K562 (cell line): ENCODE data around the gene OR2AT4. TPM values are rescaled to one million over a fixed set of nuclear protein-coding genes. Genes with fewer than 3 reads are reported as not detected.

Experiments used
- ATAC-seq: fragments of 200-7000 bp; cut with Tn5 transposase; 3 replicates; pipeline ENCODE4 v1.9.1; 2020; ENCODE audit warnings: moderate library complexity
- BruUV-seq: library from RNA; stranded (reverse); fragments of 400-500 nt; replicated peaks from 2 replicates; lab custom pipeline; 2021; lab: Mats Ljungman, UMichigan
- CTCF ChIA-PET: fragments of 300-600 bp; formaldehyde crosslinking; extraction: SDS; loops from one replicate; lab custom pipeline; 2021; ENCODE audit warnings: low intra/inter-chr PET ratio; lab: Yijun Ruan, JAX
- POLR2A ChIA-PET: fragments of 300-600, 350-650 bp; sonication (Branson Sonifier 250); formaldehyde crosslinking; extraction: SDS; loops from one replicate; lab custom pipeline; 2021; ENCODE audit warnings: antibody characterized with exemption, inconsistent platforms; lab: Yijun Ruan, JAX
- DNase-seq, 4 experiments: peaks; one replicate each; pipeline versions ENCODE4 v3.0.0 to v3.0.0-alpha.2; 2011 to 2018; ENCODE audit warnings: low spot score in 3 of 4, mixed read lengths in 3 of 4; ENCODE audit errors: extremely low read depth in 1 of 4
- FAIRE-seq: peaks from 2 replicates; lab custom pipeline; 2011; peaks lifted over from hg19 to GRCh38; lab: Jason Lieb, UNC
- H2AFZ ChIP-seq: 2 replicates; pipeline ENCODE4 v1.6.0; 2011; ENCODE audit warnings: low read depth, low read length, control low read depth, inconsistent platforms
- H3K27ac ChIP-seq: fragments of 200-600 bp; 3 replicates; pipeline ENCODE4 v1.8.0; 2011; ENCODE audit warnings: low read depth, mild to moderate bottlenecking, control low read depth, inconsistent platforms, low read length, moderate library complexity, mixed read lengths; ENCODE audit errors: extremely low read depth
- H3K27me3 ChIP-seq, 2 experiments: fragments of 300-600 bp in 1 of 2; 2 replicates in 1 of 2; 3 replicates in 1 of 2; pipeline versions ENCODE4 v1.6.0 to v1.8.0; 2011; ENCODE audit warnings: inconsistent platforms in 2 of 2, low read length in 2 of 2, mild to moderate bottlenecking in 1 of 2, mixed read lengths in 1 of 2, moderate library complexity in 1 of 2; ENCODE audit not compliant: control insufficient read depth in 2 of 2, insufficient read depth in 2 of 2
- H3K36me3 ChIP-seq: fragments of 300-600 bp; 3 replicates; pipeline ENCODE4 v1.8.0; 2011; ENCODE audit warnings: mild to moderate bottlenecking, low read length, inconsistent platforms; ENCODE audit not compliant: control insufficient read depth, insufficient read depth
- H3K4me1 ChIP-seq, 2 experiments: fragments of 200-600 bp in 1 of 2; replicated peaks in 1 of 2; 2 replicates in 1 of 2; 3 replicates in 1 of 2; pipeline versions ENCODE4 v1.5.1 to v1.8.0; 2011; ENCODE audit warnings: inconsistent platforms in 2 of 2, low read length in 2 of 2, mild to moderate bottlenecking in 1 of 2, mixed read lengths in 1 of 2, moderate library complexity in 1 of 2; ENCODE audit not compliant: control insufficient read depth in 2 of 2, insufficient read depth in 2 of 2
- H3K4me2 ChIP-seq: 2 replicates; pipeline ENCODE4 v1.6.1; 2011; ENCODE audit warnings: low read length, control low read depth, inconsistent platforms, mixed read lengths; ENCODE audit not compliant: insufficient read depth
- H3K4me3 ChIP-seq: fragments of 200-600 bp; sonication (generic), shearing (Covaris generic); 2 replicates; pipeline ENCODE4 v1.5.1; 2016; ENCODE audit warnings: control low read depth, inconsistent platforms
- H3K79me2 ChIP-seq: fragments of 200-600 bp; 3 replicates; pipeline ENCODE4 v1.8.0; 2011; ENCODE audit warnings: low read length, inconsistent platforms; ENCODE audit not compliant: control insufficient read depth, insufficient read depth
- H3K9ac ChIP-seq, 2 experiments: 2 replicates each; pipeline versions ENCODE4 v1.6.0 to v1.6.1; 2011; ENCODE audit warnings: low read depth in 2 of 2, low read length in 2 of 2, control low read depth in 1 of 2, inconsistent platforms in 1 of 2, mild to moderate bottlenecking in 1 of 2, mixed read lengths in 1 of 2; ENCODE audit not compliant: insufficient read depth in 1 of 2
- H3K9me1 ChIP-seq: one replicate; pipeline ENCODE4 v1.6.0; 2011; ENCODE audit warnings: inconsistent platforms, mild to moderate bottlenecking, low read length, moderate library complexity; ENCODE audit not compliant: control insufficient read depth, insufficient read depth
- H3K9me3 ChIP-seq: replicated peaks from 2 replicates; pipeline ENCODE4 v1.5.1; 2011; ENCODE audit warnings: low read depth, low read length, inconsistent platforms; ENCODE audit not compliant: control insufficient read depth, insufficient read depth
- H4K20me1 ChIP-seq: replicated peaks from 2 replicates; pipeline ENCODE4 v1.6.1; 2011; ENCODE audit warnings: low read length, inconsistent platforms, mixed read lengths; ENCODE audit not compliant: control insufficient read depth, insufficient read depth
- ARID1B ChIP-seq: fragments of 450-650 bp; IDR thresholded peaks from 2 replicates; pipeline ENCODE4 v1.6.1; 2016; ENCODE audit warnings: antibody characterized with exemption, mild to moderate bottlenecking, inconsistent platforms
- CBX3 ChIP-seq, 2 experiments: IDR thresholded peaks; 1 replicate in 1 of 2; 2 replicates in 1 of 2; pipeline ENCODE4 v1.6.1; 2012; ENCODE audit warnings: inconsistent platforms in 2 of 2, low read length in 2 of 2, borderline replicate concordance in 1 of 2, control low read depth in 1 of 2
- CBX5 ChIP-seq: IDR thresholded peaks from 2 replicates; pipeline ENCODE4 v1.6.1; 2014; ENCODE audit warnings: low read depth, borderline replicate concordance
- CREBBP ChIP-seq: IDR thresholded peaks from one replicate; pipeline ENCODE4 v1.6.1; 2012; ENCODE audit warnings: low read depth, mild to moderate bottlenecking, control low read depth, inconsistent platforms, low read length
- CTBP1 ChIP-seq: fragments of 450-650 bp; IDR thresholded peaks from 2 replicates; pipeline ENCODE4 v1.6.1; 2016; ENCODE audit warnings: borderline replicate concordance
- E2F1 ChIP-seq: sonication (generic); formaldehyde crosslinking; IDR thresholded peaks from 2 replicates; pipeline ENCODE4 v1.8.1; 2023; ENCODE audit warnings: mild to moderate bottlenecking, missing genetic modification reagents, moderate library complexity
- GABPB1 ChIP-seq: sonication (generic); formaldehyde crosslinking; IDR thresholded peaks from 2 replicates; pipeline ENCODE4 v1.8.0; 2022; ENCODE audit warnings: mild to moderate bottlenecking, missing genetic modification reagents
- GATAD2B ChIP-seq: fragments of 450-650 bp; IDR thresholded peaks from 2 replicates; pipeline ENCODE4 v1.6.1; 2017; ENCODE audit warnings: mild to moderate bottlenecking, borderline replicate concordance
- HDAC6 ChIP-seq: IDR thresholded peaks from 2 replicates; pipeline ENCODE4 v1.6.1; 2012; ENCODE audit warnings: low read depth, mild to moderate bottlenecking, control low read depth, inconsistent platforms, low read length, moderate library complexity
- KDM2B ChIP-seq: fragments of 250-450 bp; sonication (Bioruptor Pico); IDR thresholded peaks from 2 replicates; pipeline ENCODE4 v1.8.0; 2021; ENCODE audit warnings: mild to moderate bottlenecking, moderate library complexity
- LCOR ChIP-seq: sonication (generic); formaldehyde crosslinking; IDR thresholded peaks from 2 replicates; pipeline ENCODE4 v1.8.0; 2022; ENCODE audit warnings: mild to moderate bottlenecking, missing genetic modification reagents
- MEIS2 ChIP-seq: fragments of 450-650 bp; IDR thresholded peaks from 2 replicates; pipeline ENCODE4 v1.6.1; 2014; ENCODE audit warnings: mild to moderate bottlenecking; ENCODE audit not compliant: partially characterized antibody
- MTF1 ChIP-seq: fragments of 250-450 bp; sonication (Bioruptor Pico); IDR thresholded peaks from 2 replicates; pipeline ENCODE4 v1.9.0; 2021; ENCODE audit warnings: moderate library complexity, mild to moderate bottlenecking, inconsistent platforms, borderline replicate concordance
- NCOA6 ChIP-seq: fragments of 450-650 bp; IDR thresholded peaks from 2 replicates; pipeline ENCODE4 v1.6.1; 2017; ENCODE audit warnings: mild to moderate bottlenecking
- POLR2AphosphoS2 ChIP-seq: IDR thresholded peaks from 2 replicates; pipeline ENCODE4 v1.6.1; 2012; ENCODE audit warnings: low read length, improper control_type of control experiment
- SLC30A9 ChIP-seq: fragments of 250-450 bp; sonication (Bioruptor Pico); IDR thresholded peaks from 2 replicates; pipeline ENCODE4 v1.8.0; 2022; ENCODE audit warnings: mild to moderate bottlenecking, moderate library complexity
- TCF3 ChIP-seq: sonication (generic); formaldehyde crosslinking; IDR thresholded peaks from 2 replicates; pipeline ENCODE4 v1.4.0; 2020; ENCODE audit warnings: mild to moderate bottlenecking, missing genetic modification reagents
- TRIM24 ChIP-seq, 2 experiments: fragments of 450-650 bp; IDR thresholded peaks; 2 replicates each; pipeline ENCODE4 v1.6.1; 2016
- TRIM28 ChIP-seq: fragments of 450-650 bp; IDR thresholded peaks from 2 replicates; pipeline ENCODE4 v1.6.1; 2017
- ZBTB26 ChIP-seq: fragments of 450-650 bp; formaldehyde crosslinking; IDR thresholded peaks from 2 replicates; pipeline ENCODE4 v1.4.0; 2022; ENCODE audit warnings: missing genetic modification characterization
- ZBTB9 ChIP-seq: fragments of 450-650 bp; formaldehyde crosslinking; IDR thresholded peaks from 2 replicates; pipeline ENCODE4 v1.4.0; 2020; ENCODE audit warnings: mild to moderate bottlenecking, moderate library complexity
- ZNF212 ChIP-seq: fragments of 450-650 bp; formaldehyde crosslinking; IDR thresholded peaks from 2 replicates; pipeline ENCODE4 v1.4.0; 2020; ENCODE audit warnings: mild to moderate bottlenecking
- WGBS: fragments of 100-300 bp; shearing (Covaris generic); methylation state at CpG from one replicate; pipeline ENCODE4 v1.1.6; 2016; ENCODE audit warnings: low coverage, mixed read lengths; ENCODE audit not compliant: insufficient coverage; ENCODE audit errors: missing lambda C conversion rate; 5-methylcytosine and 5-hydroxymethylcytosine counted together
- in situ Hi-C: fragments of 300-500 bp; cut with MboI; formaldehyde crosslinking; loops from 4 replicates; pipeline ENCODE4 v1.15.0; 2018; ENCODE audit warnings: inconsistent platforms, mixed read lengths
- intact Hi-C: fragments of 100-400 bp; cut with micrococcal nuclease; formaldehyde crosslinking; loops from 2 replicates; pipeline ENCODE4 v1.14.2; 2022
- polyA plus RNA-seq, 8 experiments: library from polyadenylated mRNA; depleted of rRNA in 4 of 8; stranded (reverse) in 5 of 8; unstranded in 3 of 8; fragments of >200 nt; fragmentation: Nextera tagmentation in 2 of 8; fragmentation: Illumina TruSeq in 1 of 8; extraction: Ambion mirVana in 2 of 8; extraction: Trizol in 1 of 8; gene quantifications; 2 replicates each; pipeline versions ENCODE4 v1.2.1 to v1.2.3, GENCODE V29; 2011 to 2014; ENCODE audit warnings: inconsistent platforms in 1 of 8, missing spikeins in 1 of 8
- total RNA-seq, 7 experiments: library from RNA; depleted of rRNA in 6 of 7; stranded (reverse); fragments of >200 nt in 6 of 7; fragmentation: Illumina TruSeq in 2 of 7; extraction: Trizol in 2 of 7; gene quantifications; 2 replicates each; pipeline versions ENCODE4 v1.2.1 to v1.2.3, GENCODE V29; 2011 to 2021; ENCODE audit warnings: low replicate concordance in 1 of 7

OR2AT4 gene
- total and polyA plus RNA-seq, 9 of the 15 experiments (the other 6 are each of a cell fraction or from before 2014, with no cell fraction given), result 0.86 to 3.1 (median 2.0) TPM

GRCh38 chr11:75118577-75118976 lies 21.9 kb upstream of the OR2AT4 start (continued):
- TF ChIP-seq ZBTB26 (CRISPR knock-in tag), result no peak
- no peak for TF ChIP-seq SLC30A9 (CRISPR knock-in tag)
- 0 out of 2 replicates have a peak, but pooled peaks have one; percentile 43 for TF ChIP-seq CBX5
- no peak for TF ChIP-seq MTF1 (CRISPR knock-in tag)
- TF ChIP-seq CREBBP, result no peak
- peak; percentile 86; the same call in 1 of the 2 replicates for TF ChIP-seq TRIM28
- TF ChIP-seq TRIM24 (IDR thresholded peaks at IDR 0.05), result 0 out of 4 replicates have a peak, but pooled peaks of 1 of the 2 experiments have one; percentile 40
- peak in 1 of 2 experiments; percentile 93; a peak in 2 of 3 replicates for TF ChIP-seq CBX3 (IDR thresholded peaks at IDR 0.05; ENCODE audit: borderline replicate concordance in 1 of 2, low read length in 2 of 2)
- TF ChIP-seq LCOR, result no peak
- TF ChIP-seq MEIS2, result no peak

GRCh38 chr11:75114465-75114864 lies 17.8 kb upstream of the OR2AT4 start:
- H3K4me2 ChIP-seq, result no peak overlapping the region
- H3K4me1 ChIP-seq, result no peaks in the 10 kb centered on the region
- no peak for DNase-seq
- BruUV-seq, result no TSS peak
- ChIA-PET POLR2A (no interaction called here), CTCF (no interaction called here)
- in situ Hi-C loops, result no loop called here
- 45% methylated on average over 2 of the region's 2 CpGs for WGBS
- no peaks in the 10 kb centered on the region for H3K9me1 ChIP-seq
- FAIRE-seq, result no peak
- H4K20me1 ChIP-seq, result no peaks in the 10 kb centered on the region
- H3K36me3 ChIP-seq, result peaks cover 4% of the 10 kb centered on the region; the same call in 2 of the 3 replicates
- H3K79me2 ChIP-seq, result no peaks in the 10 kb centered on the region; the same call in 2 of the 3 replicates
- ATAC-seq, result no peak
- H2AFZ ChIP-seq, result no peak overlapping the region
- no peak overlapping the region for H3K27ac ChIP-seq
- no peak overlapping the region for H3K4me3 ChIP-seq
- H3K9ac ChIP-seq, result no peak overlapping the region
- H3K9me3 ChIP-seq, result peaks cover 22% of the 10 kb centered on the region
- no peaks in the 10 kb centered on the region for H3K27me3 ChIP-seq
- intact Hi-C loops, result no loop called here
- TF ChIP-seq ARID1B (peak; percentile 34; the same call in 1 of the 2 replicates), HDAC6 (no peak), ZNF212 (CRISPR knock-in tag) (no peak), GABPB1 (no peak), CTBP1 (no peak), ZBTB9 (no peak), GATAD2B (no peak), NCOA6 (no peak), TCF3 (CRISPR knock-in tag) (peak; percentile 79), KDM2B (no peak), POLR2AphosphoS2 (no peak), E2F1 (CRISPR knock-in tag) (no peak)
